GM08714 (cell line): Measurements from ENCODE around the gene EBPL.
"Not testable (repeated sequence)": the region's sequence is repeated elsewhere in the genome, so short reads cannot be mapped to it uniquely, and the experiment has no call there.

Source experiments
- H3K4me3 ChIP-seq: fragments of 200-500 bp; sonication (Bioruptor generic); 2 replicates; pipeline ENCODE4 v1.5.1; 2014; ENCODE audit warnings: mild to moderate bottlenecking, low read length, inconsistent platforms
- ZNF274 ChIP-seq: IDR thresholded peaks from 2 replicates; pipeline ENCODE4 v1.6.1; 2012; ENCODE audit warnings: mild to moderate bottlenecking, low read depth, low read length

Gene EBPL

DNA sequence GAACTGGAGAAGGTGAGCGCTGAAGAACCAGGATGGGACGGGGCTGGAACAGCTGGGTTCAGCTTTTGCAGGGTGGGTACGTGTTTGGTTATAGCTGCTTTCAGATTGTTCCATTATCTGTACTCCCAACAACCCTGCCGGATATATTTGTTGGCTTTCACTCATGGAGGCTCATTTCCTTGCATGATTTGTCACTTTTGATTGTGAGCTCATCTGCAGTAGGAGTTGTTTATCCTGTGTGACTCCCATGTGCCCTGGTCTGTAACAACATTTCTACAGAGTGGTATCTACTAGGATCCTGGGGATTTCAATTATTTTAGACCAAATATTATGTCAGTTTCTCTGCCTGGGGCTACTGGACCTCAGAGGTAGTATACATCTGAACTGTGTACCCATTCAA, 57.6 kb downstream of the EBPL start:
- H3K4me3 ChIP-seq = no peak overlapping the region
- TF ChIP-seq ZNF274 = no peak

DNA sequence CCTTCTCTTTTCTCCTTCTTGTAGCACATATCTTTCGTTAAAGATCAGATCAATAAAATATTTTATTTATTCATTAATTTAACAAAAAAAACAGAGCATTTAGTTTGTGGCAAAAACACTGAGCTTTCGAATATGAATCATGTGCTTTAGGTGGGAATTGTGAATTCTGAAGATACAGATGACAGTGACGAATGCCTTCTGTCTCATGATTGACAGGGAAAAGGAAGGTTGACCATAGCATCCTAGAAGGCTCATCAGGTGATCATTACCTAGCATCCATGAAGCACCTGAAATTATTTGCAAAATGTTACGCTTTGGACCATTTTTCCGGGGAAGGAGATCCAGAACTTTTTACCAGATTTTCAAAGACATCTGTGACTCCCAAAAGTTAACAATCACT, 59.1 kb downstream of the EBPL start:
- TF ChIP-seq ZNF274 = no peak
- H3K4me3 ChIP-seq = no peak overlapping the region

DNA sequence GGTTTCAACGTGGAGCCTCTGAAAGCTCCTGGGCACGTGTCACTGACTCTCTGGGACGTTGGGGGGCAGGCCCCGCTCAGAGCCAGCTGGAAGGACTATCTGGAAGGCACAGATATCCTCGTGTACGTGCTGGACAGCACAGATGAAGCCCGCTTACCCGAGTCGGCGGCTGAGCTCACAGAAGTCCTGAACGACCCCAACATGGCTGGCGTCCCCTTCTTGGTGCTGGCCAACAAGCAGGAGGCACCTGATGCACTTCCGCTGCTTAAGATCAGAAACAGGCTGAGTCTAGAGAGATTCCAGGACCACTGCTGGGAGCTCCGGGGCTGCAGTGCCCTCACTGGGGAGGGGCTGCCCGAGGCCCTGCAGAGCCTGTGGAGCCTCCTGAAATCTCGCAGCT, 60.7 kb downstream of the EBPL start:
- H3K4me3 ChIP-seq = no peak overlapping the region
- no peak for TF ChIP-seq ZNF274

DNA sequence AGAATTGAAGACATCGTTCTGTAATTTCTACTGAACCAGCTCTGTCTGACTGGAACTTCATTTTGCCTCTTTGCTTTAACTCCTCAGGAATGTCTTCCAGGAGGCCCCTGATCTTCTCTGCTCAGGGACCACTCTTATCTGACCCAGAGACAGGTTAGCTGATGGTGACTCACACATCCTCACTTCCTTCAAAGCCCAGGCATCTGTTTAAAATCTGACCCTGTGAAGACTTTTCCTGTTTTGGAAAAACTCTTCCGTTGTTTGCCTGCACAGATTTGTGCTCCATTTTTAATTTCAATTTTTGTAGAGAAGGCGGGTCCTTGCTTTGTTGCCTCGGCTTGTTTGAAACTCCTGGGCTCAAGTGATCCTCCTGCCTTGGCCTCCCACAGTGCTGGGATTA, 61.3 kb downstream of the EBPL start:
- TF ChIP-seq ZNF274 = no peak

DNA sequence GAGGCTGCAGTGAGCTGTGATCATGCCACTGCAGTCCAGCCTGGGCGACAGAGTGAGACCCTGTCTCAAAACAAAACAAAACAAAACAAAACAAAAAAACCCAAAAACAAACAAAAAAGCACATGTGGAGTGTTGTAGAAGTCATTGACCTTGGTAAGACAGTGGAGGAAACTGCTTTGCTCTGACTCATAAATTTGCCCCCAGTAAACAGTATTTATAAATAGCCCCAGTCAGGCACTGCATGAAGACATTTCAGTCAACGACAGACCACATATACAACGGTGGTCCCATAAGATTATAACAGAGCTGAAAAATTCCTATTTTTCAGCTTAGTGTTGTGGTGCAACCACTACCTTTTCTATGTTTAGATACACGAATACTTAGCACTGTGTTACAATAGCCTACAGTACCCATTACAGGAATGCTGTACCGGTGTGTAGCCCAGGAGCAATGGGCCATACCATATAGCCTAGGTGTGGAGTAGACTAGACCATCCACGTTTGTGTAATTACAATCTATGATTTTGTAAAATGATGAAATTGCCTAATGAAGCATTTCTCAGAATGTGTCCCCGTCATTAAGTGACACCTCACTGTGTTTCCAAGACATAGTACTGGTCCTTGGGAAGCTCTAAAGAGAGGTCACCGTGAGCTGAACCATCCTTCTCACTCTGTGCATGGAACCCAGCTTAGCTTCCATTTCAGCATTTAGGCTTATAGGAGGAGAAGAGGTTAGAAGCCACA, 61.9 kb downstream of the EBPL start:
- H3K4me3 ChIP-seq = peak overlapping the region; percentile 76; the same call in 1 of the 2 replicates
- no peak for TF ChIP-seq ZNF274

More for the DNA sequence above, 61.3 kb downstream of the EBPL start:
- peak overlapping the region; percentile 24; the same call in 1 of the 2 replicates for H3K4me3 ChIP-seq

DNA sequence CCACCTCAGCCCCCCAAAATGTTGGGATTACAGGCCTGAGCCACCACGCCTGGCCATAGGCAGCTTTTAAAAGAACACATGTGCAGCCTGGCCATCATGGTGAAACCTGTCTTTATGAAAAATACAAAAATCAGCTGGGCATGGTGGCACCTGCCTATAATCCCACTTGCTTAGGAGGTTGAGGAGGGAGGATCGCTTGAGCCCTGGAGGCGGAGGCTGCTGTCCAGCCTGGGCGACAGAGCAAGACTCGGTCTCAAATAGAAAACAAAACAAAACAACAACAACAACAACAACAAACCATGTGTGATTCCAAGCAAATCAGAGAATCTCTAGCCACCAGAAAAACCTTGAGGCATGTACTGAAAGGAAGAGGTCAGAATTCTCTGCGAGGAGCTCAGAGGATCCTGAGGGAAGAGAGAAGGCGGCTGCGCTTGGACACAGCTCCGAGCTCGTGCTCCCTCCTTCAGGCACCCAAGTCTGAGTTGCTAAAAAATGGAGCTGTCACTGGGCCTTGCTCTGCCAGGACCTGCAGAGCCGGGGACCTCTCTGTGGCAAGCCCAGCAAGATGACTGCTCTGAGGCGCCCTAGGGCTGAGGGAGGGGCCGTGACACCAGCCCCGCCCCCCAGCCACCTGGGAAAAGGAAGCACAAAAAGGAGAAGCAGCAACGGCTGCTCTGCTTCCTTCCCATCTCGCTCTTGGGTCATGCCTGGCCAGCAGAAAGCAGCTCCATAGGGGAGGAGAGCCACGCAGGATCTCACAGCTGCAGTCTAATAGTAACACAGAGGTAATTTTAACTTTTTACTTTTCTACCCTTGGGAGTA, 63.2 kb downstream of the EBPL start, which contains the start of gene ARL11:
TSS of gene ARL11 (plus strand) at position 677 of the 822 bp plus-strand sequence. CDS start 1,941 bp downstream, outside the sequence.
- no peak for TF ChIP-seq ZNF274
- peak within 1 kb of the TSS; percentile 76; the same call in 1 of the 2 replicates for H3K4me3 ChIP-seq

DNA sequence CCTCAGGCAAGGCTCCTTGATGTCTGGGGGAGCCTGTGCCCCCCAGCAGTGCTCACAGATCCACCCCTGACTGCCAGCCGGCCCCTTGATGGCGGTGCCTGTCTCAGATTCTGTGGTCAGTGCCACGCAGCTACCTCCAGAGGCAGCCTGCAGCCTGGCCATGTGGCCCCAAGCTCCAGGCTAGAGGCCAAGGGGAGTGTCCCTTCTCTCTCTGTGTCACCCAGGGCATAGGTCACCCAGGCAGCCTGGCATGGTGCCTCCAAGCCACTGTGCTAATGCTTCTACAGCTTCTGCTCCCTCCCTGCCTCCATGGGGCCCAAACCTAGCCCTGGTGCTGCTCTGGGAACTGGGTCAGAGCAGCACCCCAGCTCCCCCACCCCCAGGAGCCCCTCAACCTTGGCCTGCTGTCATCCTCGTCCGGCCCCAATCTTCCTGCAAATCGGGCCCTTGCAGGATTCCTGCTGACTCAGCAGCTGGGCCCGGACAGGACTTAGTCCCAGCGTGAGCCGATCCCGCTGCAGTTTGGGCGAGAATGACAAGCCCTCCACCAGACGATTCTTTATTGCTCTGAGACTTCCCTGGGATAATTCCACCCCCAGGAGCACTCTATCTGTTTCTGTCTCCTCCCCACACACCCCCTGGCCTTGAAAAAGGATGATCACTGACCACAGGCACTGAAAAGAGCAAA, 65.8 kb downstream of the EBPL start:
- TF ChIP-seq ZNF274 = no peak
- H3K4me3 ChIP-seq = no peak overlapping the region

DNA sequence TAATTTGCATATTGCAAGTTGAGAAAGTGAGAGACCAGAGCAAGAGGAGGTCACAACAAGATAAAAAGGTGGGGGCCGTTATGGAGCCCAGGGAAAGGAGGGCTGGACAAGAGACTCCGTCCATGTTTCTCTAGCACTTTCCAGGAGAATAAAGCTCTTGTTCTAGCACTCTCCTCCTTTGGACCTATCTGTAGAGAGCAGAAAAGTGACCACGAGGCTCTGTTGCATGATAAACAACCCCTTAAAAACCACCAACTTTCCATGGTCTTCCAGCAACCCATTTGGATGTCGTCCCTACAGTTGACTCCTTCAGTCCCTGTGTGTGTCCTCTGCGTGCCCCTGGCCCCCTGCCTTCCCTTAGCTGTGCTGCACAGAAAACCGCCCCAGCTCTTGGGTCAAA, 67.1 kb downstream of the EBPL start:
- H3K4me3 ChIP-seq = no peak overlapping the region

DNA sequence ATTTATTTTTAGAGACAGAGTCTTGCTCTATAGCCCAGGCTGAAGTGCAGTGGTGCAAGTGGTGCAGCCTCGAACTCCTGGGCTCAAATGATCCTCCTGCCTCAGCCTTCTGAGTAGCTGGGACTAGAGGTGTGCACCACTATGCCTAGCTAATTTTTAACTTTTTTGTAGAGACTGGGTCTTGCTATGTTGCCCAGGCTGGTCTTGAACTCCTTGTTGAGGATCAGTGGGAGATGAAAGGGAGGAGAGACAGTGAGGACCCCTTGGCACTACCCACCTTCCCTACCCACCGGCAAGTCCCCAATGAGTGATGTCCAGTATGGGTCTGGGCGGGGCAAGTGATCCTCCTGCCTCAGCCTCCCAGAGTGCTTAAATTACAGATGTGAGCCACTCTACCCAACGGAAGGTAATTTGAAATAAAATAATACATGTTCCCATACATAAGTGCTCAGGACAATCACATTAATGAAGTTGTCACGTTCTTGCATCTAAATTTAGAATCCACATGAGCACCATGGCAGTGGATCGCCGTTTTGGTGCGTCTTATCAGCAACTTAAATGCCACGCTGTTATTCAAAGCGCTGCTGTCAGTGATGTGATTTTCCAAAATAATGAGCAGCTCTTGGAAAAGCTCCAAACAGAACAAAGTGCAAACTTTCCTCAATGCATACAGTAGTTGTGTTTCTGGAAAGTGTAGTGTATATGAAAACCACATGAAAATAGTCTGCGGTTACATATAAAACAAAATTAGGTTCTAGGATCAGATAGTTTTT, 68.9 kb downstream of the EBPL start:
- TF ChIP-seq ZNF274 = no peak

More for the DNA sequence above, 67.1 kb downstream of the EBPL start:
- no peak for TF ChIP-seq ZNF274

DNA sequence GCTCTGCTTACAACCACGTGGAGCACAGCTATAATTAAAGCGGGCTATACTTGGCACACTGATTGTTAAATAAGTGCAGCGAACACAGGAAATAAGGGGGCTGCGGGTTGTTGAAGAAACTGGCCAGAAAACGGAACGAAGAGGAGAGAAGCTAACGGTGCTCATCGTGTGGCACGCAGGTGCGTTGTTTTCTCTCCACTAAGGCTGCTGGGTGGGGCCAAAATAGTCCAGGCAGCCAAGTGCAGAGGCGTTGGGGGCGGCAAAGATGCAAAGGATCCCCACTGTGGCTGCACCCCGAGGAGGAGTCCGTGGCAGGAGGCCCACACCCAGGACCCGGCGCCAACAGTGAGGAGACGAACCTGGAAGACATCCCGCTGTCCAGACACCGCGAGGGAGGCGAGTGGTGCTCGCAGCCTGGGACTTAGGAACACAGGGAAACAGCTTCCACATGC, 71.1 kb downstream of the EBPL start:
- H3K4me3 ChIP-seq = peak overlapping the region; percentile 29; the same call in 1 of the 2 replicates
- TF ChIP-seq ZNF274 = no peak

More for the DNA sequence above, 68.9 kb downstream of the EBPL start:
- H3K4me3 ChIP-seq = no peak overlapping the region

DNA sequence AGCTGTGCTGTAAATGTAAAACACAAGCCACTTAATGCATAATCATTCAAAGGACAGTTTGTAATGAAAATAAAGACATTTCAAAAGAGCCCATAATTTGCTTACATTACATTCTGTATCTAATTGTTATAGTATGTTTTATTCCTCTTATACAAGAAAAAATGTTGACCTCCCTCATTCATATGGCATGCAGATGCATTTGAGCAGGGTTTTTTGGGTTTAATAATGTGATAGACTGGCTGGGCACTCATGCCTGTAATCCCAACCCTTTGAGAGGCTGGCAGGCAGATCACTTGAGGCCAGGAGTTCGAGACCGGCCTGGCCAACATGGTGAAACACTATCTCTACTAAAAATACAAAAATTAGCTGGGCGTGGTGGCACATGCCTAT, 74.6 kb downstream of the EBPL start:
- no peak overlapping the region for H3K4me3 ChIP-seq
- no peak for TF ChIP-seq ZNF274

DNA sequence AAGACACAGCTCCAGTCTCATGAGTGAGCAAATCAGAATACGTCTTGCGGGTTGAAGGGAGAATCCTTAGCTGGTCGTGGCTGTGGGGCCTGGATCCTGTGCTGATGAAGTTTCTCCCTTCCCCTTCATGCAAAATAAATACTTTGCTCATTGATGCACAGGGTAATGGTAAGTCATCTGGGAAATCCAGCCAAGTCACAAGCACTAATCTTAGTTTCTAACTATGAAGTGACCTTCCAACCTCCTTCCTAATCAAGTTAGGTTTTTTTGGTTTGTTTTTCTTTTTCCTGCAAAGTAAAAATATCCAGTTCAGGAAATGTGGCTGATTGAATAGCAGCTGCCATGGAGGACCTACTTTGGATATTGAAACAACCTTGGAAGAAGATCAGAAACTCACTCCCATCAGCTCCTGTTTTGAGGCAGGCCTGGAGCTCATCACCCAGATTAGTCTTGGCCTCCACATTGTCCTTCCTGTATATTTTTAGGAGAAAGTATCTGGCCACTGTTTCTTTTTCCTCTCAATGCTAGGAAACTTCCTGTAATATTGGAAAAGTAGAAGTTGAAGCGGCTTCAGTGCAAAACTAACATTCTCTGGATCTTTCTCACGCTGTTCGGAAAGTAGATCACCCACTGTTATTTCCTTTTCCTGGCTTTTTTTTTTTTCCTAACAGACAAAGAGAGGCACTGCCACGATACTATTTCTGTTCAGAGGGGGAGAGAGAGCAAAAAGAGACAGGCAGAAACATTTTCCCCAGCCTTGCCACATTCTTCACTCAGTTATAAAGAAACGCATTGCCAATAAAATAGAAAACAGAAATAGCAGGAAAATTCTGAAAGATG, 75.2 kb downstream of the EBPL start:
- TF ChIP-seq ZNF274 = no peak
- H3K4me3 ChIP-seq = no peak overlapping the region

DNA sequence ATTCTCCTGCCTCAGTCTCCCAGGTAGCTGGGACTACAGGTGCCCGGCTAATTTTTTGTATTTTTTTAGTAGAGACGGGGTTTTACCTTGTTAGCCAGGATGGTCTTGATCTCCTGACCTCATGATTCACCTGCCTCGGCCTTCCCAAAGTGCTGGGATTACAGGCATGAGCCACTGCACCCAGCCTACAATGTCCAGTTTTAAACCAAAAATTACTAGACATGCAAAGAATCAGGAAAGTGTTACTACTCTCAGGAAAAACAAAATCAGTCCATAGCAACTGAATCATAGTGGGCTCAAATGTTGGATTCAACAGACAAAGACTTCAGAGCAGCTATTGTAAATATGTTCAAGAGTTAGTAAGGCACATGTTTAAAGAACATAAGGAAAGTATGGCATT, 79.2 kb downstream of the EBPL start:
- not testable (repeated sequence) for H3K4me3 ChIP-seq
